Vagina (tissue), 2 donors: ENCODE results near the gene TANC2.

Experiments used
- CTCF ChIP-seq, 3 experiments: fragments of 450-650 bp in 2 of 3; fragments of 200-600 bp in 1 of 3; sonication (generic) in 1 of 3; IDR thresholded peaks; one replicate each; pipeline ENCODE4 v1.5.1; 2017 to 2019; ENCODE audit warnings: antibody characterized with exemption in 3 of 3, mild to moderate bottlenecking in 2 of 3, moderate library complexity in 2 of 3
- POLR2A ChIP-seq, 2 donors: fragments of 450-650 bp; IDR thresholded peaks; one replicate each; pipeline ENCODE4 v1.6.1; 2017; ENCODE audit warnings: antibody characterized with exemption in 2 of 2, mild to moderate bottlenecking in 2 of 2, moderate library complexity in 2 of 2
- POLR2AphosphoS5 ChIP-seq, 2 donors: sonication (generic); formaldehyde crosslinking; IDR thresholded peaks; one replicate each; pipeline ENCODE4 v1.9.0; 2017; ENCODE audit warnings: antibody characterized with exemption in 2 of 2, mild to moderate bottlenecking in 2 of 2, low read depth in 1 of 2; ENCODE audit not compliant: insufficient read depth in 1 of 2

DNA sequence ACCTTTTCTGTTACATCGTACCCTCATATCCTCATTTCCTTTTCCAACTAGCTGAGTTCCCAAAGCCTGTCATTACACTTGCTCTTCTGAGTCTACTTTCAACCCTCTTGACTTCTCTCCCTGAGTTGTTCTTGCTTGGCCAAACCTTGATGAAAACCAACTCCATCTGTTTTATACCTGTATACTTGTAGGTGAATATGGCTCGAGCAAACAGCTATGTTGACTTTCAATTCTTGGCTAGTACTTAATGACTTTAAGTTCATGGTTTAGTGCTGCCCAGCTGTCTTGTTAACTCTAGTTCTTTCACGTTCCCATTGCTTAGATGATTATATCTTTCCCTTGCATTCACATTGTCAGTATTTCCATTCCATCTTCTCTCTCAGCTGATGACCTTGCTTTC, 14.8 kb downstream of the TANC2 start:
- no peak for TF ChIP-seq POLR2A (IDR thresholded peaks at IDR 0.05)
- no peak for TF ChIP-seq CTCF (IDR thresholded peaks at IDR 0.05)
- TF ChIP-seq POLR2AphosphoS5 (IDR thresholded peaks at IDR 0.05; ENCODE audit: insufficient read depth in 1 of 2, low read depth in 1 of 2) = no peak
